HEK293 (cell line): ENCODE measurements around the gene WDSUB1.

Experiments
- CTCF ChIP-seq: fragments of 450-650 bp; formaldehyde crosslinking; IDR thresholded peaks from 2 replicates; pipeline ENCODE4 v1.5.1; 2016; ENCODE audit warnings: missing biosample characterization, missing genetic modification characterization
- RBAK ChIP-seq: fragments of 450-650 bp; formaldehyde crosslinking; IDR thresholded peaks from 2 replicates; pipeline ENCODE4 v1.5.1; 2016; ENCODE audit warnings: missing biosample characterization, missing genetic modification characterization
- REPIN1 ChIP-seq: fragments of 450-650 bp; formaldehyde crosslinking; IDR thresholded peaks from 2 replicates; pipeline ENCODE4 v1.5.1; 2017; ENCODE audit warnings: missing biosample characterization, missing genetic modification characterization, low read depth
- TF ChIP-seq, protein P1 (sequence below): fragments of 450-650 bp; formaldehyde crosslinking; optimal IDR thresholded peaks from 2 replicates; pipeline ENCODE3; 2016; ENCODE audit warnings: missing biosample characterization, mild to moderate bottlenecking, missing genetic modification characterization

DNA sequence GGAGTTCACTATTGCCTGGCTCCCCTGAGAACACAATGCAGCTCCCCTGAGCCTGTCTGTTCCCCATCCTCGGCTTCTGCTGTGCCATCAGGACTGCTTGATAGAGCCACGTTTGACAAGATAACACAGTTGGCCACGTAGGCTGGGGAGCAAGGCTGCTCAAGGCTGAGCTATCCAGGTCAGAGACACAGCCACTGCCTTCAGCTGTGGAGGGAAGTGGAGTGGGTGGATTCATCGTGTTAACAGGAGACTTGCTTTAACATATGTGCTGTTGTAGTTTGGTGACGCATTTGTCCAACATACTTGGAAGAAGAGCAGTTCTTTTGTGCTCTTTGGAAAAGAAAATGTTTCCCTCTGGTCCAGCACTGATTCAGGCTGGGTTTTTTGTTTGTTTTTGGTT is 68.8 kb downstream of the WDSUB1 start:
- no peak for TF ChIP-seq RBAK (tag by site-specific recombination)
- no peak for TF ChIP-seq CTCF (tag by site-specific recombination)
- no peak for TF ChIP-seq REPIN1 (tag by site-specific recombination)
- TF ChIP-seq, protein P1, sequence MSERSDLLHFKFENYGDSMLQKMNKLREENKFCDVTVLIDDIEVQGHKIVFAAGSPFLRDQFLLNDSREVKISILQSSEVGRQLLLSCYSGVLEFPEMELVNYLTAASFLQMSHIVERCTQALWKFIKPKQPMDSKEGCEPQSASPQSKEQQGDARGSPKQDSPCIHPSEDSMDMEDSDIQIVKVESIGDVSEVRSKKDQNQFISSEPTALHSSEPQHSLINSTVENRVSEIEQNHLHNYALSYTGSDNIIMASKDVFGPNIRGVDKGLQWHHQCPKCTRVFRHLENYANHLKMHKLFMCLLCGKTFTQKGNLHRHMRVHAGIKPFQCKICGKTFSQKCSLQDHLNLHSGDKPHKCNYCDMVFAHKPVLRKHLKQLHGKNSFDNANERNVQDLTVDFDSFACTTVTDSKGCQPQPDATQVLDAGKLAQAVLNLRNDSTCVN (tag by site-specific recombination): no peak
